ENCODE measurements around the gene STAT5A.

- TF ChIP-seq CTCF (IDR thresholded peaks at IDR 0.05) (no peak), POLR2A (IDR thresholded peaks at IDR 0.05) (no peak), POLR2AphosphoS5 (IDR thresholded peaks at IDR 0.05) (no peak)
Measured at GRCh38 chr17:42341568-42341967, 53.3 kb downstream of the STAT5A start.

Data from breast epithelium (tissue), 3 donors.